ENCODE data around the gene PCDH1.

- no peak for TF ChIP-seq POLR2A (IDR thresholded peaks at IDR 0.05)
- TF ChIP-seq, protein P1, sequence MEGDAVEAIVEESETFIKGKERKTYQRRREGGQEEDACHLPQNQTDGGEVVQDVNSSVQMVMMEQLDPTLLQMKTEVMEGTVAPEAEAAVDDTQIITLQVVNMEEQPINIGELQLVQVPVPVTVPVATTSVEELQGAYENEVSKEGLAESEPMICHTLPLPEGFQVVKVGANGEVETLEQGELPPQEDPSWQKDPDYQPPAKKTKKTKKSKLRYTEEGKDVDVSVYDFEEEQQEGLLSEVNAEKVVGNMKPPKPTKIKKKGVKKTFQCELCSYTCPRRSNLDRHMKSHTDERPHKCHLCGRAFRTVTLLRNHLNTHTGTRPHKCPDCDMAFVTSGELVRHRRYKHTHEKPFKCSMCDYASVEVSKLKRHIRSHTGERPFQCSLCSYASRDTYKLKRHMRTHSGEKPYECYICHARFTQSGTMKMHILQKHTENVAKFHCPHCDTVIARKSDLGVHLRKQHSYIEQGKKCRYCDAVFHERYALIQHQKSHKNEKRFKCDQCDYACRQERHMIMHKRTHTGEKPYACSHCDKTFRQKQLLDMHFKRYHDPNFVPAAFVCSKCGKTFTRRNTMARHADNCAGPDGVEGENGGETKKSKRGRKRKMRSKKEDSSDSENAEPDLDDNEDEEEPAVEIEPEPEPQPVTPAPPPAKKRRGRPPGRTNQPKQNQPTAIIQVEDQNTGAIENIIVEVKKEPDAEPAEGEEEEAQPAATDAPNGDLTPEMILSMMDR (IDR thresholded peaks at IDR 0.05), result no peak
These were observed 1.9 kb upstream of the PCDH1 start for GRCh38 chr5:141879941-141880738.

Measured in lower leg skin (tissue), 3 donors.